Fibroblast of skin of right quadriceps (primary cell): ENCODE measurements around the gene CHST13.

Source experiments
- DNase-seq: peaks from one replicate; pipeline ENCODE4 v3.0.0-alpha.2; 2013

CHST13 gene, protein sequence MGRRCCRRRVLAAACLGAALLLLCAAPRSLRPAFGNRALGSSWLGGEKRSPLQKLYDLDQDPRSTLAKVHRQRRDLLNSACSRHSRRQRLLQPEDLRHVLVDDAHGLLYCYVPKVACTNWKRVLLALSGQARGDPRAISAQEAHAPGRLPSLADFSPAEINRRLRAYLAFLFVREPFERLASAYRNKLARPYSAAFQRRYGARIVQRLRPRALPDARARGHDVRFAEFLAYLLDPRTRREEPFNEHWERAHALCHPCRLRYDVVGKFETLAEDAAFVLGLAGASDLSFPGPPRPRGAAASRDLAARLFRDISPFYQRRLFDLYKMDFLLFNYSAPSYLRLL

DNA sequence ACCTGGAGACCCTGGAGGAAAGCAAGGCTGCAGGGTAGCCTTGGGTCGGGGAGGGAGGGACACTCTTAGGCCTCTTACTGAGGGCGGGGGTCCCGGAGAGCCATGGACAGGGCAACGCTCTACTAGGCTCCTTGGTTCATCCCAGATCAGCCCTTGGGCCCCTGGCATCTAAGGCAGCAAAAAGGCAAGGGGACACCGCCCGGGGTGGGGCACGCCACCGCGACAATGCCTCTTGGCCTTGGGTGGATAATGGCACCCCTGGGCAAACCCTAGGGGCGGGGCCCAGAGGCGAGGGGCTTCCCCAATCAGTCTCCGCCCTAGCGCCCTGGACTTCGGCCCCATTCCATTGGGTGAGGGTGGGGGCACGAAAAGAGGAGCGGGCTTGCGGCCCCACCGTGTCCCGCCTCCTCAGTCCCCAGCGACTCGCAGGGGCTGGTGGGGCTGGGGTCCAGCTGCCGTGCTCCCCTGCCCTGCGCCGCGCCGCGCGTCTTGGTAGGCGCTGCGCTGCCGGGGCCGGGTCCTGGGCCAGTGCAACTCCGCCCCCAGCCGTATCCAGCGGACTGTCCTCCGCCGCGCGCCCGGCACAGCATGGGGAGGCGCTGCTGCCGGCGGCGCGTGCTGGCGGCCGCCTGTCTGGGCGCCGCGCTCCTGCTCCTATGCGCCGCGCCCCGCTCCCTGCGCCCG, at the start of gene CHST13:
CHST13 (plus strand) TSS at position 411 of the 684 bp plus-strand sequence; CDS start at position 589, 178 bp downstream.
- peak; percentile 22 for DNase-seq

DNA sequence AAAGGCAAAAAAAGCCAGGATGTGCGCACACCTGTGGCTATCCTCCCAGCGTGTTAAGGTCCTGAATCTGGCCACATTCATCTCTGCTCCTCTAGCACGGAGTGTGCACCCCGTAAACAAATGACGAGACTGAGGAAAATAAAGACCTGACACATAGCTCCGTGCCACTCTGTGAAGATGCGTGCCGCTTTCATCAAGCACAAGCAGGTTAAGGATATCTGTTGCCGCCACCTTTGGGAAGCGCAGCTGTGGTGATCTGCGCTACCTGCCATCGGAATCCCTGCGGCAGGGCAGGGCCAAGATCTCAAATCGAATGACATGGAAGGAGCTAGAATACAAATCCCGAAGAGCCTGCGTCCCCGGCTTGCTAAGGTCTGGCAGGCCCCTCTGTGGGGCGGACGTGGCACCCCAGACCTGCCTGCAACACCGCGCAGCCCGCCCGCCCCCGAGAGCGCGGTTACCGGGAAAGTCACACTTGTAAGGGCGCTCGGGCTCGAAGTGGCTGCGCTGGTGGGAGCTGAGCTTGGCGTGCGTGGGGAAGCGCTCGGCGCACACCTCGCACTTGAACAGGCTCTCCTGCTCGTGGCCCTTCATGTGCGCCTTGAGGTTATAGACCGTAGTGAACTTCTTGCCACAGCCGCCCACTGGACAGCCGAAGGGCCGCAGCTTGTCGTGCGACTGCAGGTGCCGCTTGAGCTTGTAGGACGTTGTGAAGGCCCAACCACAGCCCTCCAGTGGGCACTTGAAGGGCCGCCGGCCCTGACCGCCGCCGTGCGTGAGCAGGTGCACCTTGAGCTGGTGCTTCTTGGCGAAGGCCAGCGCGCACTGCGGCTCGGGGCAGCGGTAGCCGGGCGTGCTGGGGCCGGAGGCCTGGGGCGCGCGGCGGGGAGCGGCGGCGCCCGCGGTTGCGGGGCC, 49.2 kb upstream of the CHST13 start:
- DNase-seq = no peak

DNA sequence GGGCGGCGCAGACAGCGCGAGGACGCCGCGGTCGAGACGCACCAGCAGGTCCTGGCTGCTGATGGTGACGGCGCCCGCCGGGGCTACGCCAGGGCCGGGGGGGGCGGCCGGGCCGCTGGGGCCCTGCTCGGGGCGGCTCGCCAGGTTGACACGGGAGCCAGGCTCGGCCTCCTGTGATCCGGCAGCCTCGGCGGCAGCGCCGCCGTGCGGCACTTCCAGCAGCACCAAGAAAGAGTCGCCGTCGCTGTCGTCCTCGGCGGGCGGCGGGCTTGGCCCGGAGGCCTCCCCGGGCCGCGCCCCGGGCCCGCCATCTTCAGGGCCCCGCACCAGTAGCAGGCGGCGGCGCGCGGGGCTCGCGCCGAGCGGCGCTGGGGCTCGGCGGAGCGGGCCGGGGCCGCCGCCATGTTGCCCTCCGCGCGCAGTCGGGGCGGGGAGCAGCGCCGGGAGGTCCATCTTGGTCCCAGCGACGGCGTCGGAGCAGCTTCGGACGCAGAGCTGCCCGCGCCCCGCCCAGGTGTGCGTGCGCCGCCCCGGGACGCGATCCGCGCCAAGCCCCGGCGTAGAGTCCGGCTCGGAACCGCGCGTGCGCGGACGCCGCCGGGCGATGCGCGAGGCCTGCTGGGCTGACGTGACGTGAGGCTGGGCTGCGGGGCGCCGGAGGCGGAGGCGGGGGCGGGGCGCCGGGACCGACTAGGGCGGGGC, 48.4 kb upstream of the CHST13 start, which contains the start of gene ZXDC:
ZXDC (minus strand) TSS at position 479 of the 702 bp plus-strand sequence; CDS start at position 453, 26 bp downstream.
- peak; percentile 95 for DNase-seq

DNA sequence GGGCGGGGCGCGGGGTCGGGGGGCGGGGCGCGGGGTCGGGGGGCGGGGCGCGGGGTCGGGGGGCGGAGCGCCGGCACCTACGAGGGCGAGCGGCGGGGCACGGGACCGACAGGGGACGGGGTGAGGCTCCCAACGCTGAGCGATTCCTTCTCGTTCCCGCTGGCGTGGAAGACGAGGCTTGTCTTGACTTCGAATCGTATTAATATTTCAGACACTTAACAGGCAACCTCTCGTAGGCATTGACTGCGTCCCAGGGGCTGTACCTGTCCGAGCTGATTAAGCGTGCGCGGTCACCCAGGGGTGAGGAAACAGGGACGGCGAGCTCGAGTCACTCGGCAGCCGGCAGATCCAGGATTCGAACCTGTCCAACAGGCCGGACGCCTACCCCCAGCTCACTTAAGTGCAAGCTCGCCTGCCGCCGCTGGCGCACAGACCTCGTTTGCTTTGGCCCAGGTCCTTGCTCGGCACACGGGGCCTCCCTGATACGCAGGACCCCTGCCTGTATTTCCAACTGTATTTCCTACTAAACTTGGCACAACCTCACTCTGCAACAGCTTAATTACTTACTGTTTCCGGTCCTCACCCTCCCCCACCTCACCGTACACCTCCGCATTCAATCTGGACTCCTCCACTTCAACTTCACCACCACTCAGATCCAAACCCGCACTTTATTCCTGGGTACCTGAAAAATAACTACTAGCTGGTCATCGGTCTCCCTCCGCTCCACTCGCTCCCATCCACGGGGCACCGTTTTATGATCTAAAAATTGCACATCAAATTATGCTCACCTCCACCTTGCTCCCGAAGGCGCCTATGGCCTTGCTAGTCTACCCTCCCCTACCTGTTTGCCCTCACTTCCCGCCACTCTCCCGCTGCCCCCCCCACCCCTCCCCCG, 47.5 kb upstream of the CHST13 start:
- DNase-seq = peak; percentile 14

DNA sequence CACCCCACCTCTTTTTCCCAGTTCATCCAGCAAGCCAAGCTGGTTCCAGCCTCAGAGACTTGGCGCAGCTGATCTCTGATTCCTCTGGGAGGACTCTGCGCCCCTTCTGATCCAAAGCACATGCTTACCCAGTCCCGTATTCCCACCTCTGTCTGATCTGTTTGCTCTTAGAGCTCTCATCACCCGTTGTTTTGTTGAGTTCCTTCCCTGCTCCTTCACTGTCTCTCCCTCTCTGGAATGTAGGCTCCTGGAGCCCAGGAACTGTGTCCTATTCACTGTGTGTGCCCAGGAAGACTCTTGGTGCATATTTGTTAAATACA, 46.9 kb upstream of the CHST13 start:
- DNase-seq = no peak

DNA sequence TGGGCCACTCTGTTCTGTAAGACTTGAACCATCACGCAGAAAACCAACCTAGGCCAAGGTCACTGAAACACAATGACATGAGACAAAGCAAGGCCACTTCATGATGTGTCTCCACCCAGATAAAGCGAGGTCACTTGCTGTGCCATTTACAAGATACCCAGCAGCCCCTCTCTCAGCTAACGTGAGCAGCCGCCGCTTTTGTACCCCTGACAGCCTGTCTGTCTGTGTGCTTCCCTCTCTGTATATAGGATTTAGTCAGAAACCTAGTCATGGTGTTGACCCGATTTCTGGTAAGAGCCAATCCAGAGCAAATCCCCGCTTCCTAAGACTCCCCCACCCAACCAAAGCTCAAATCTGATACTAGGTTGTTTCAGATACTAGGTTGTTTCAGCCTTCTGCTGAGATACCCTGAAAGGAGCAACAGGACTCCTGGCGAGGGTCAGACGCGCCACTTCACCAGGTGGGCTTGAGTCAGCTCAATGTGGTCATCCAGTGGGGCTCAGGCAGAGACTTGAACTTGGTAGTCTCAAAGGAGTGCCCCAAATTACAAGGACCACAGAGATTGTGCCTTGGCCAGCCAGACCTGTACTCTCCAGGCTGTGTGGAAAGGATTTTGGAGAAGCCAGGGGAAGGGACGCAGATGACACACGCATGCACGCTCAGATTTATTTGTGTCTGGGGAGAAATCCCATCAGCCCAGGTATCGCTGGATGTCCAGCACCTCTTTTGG, 45.2 kb upstream of the CHST13 start:
- DNase-seq = no peak

DNA sequence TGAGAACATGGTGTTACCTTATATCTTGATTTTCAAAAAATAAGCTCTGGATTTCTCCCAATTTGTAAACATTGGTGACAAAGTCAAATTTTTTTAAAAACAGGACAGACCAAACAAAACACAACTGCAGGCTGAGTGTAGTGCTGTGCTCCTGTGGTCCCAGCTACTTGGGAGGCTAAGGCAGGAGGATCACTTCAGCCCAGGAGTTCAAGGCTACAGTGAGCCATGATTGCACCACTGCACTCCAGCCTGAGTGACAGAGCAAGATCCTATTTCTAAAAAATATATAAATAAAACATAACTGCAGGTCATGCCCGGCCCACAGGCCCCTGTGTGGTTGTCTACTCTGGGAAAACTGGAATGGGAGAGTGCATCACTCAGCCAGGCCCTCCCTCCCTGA, 44.3 kb upstream of the CHST13 start:
- no peak for DNase-seq

DNA sequence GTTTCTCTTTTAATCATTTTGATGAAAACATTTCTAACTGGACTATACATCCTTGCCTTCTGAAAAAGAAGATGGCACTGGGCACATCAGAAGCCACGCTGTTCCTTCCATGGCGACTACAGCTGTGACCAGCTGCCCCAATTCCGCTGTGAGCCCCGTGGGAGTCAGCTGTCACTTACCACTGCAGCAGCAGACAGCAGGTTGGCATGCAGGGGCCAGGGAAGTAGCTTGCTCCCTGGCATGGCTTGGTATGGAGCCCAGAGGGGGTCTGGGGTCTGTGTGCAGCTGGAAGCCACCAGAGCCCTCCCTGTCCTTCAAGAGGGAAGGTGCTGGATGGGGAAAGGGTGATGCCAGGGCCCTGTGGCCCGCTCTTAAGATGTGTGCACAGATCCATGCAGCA, 43.7 kb upstream of the CHST13 start:
- DNase-seq = no peak

DNA sequence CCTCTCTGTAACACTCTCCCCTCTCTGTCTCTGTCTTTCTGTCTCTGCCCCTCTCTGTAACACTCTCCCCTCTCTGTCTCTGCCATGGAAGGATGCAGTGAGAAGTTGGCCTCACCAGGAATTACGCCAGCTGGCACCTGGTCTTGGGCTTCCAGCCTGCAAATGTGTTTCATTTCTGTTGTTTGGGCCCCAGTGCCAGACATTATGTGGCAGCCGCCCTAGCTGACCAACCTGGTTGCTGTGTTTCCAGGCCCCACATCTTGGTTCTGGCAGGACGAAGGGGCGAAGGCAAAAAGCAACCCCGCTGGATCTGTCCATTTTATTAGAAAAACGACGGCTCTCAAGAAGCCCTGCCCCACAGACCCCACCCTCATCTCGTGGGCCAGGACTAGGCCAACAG, 43.1 kb upstream of the CHST13 start:
- DNase-seq = no peak

DNA sequence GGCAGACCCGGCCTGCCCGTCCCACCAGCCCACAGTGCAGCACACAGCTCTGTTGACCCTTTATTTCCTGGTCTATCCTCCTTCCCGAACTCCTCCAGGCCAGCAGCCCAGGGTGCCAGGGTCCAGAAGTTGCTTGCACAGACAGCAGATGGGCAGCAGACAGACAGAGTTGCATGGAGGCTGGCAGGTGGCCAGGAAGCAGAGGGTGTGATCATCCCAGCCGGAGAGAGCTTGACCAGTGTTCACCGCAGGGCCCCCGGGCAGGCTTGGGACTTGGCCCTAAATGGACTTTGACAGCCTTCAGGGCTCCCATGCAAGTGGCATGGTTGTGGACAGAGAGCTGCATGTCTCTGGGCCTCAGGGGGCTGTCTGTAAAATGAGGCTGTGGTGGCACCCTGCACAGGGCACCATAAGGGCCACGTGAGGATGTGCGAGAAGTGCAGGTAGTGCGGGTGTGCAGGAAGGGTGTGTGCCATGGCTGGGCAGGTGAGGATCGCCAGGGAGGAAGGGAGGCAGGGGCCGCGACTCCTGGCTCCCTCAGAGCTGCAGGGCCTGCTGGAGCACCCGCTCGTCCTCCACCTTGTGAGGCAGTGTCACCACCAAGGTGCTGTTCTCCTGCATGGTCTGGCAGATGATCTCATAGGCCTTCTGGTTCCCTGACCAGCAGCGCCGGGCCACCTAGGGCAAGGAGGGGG, 42.0 kb upstream of the CHST13 start:
- DNase-seq = no peak

DNA sequence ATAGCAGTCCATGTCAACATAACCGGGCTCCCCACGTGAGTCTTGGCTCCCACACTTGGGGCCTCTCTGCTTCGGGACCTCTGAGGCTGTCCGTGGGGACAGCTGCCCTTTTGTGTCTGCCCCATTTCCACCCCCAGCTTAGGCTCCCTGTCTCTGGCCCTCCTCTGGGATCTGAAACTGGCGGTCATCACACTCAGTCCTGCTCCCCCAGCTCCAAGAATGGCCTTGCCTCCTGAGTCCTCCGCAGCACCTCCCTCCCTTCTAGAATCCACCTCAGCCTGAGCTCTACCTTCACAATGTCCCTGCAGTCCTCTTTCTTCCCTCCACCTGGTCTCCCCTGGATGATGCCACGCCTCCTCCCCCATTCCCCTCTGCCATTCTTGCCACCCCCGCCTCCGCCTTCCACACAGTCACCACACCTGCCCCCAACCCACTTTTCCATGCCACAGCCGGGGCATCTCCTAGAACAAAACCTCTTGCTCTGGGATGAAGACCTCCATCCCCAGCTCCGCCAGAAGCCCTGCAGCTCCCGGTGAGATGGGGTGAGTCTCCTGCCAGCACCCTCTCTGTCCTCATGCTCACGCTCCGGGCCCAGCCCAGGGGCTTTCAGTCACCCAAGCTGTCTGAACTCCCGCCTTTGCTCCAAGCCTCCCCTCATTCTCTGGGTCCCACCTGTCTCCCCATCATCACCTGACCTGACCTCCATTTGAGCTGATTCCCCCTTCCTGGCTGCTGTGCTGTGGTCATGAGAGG, 41.3 kb upstream of the CHST13 start:
- no peak for DNase-seq

DNA sequence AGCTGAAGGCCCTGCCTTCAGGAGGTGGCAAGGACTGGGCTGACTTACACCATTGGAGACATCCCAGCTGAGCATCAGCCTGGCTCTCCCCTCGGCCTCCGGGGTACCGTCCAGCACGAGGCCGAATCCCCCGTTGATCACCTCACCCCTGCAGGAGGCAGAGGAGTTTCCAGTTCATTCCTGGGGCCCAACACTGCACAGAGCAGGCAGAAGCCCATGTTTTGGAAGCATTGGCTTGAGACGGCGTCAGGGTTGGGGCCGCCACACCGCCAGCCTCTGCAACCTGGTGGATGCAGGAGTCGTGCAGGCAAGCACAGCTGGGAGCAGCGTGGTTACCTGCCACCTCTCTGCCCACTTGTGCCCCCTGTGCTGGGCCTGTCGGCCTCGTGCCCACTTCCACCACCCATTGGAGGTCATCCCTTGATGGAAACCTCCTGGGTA, 40.6 kb upstream of the CHST13 start:
- DNase-seq = no peak

DNA sequence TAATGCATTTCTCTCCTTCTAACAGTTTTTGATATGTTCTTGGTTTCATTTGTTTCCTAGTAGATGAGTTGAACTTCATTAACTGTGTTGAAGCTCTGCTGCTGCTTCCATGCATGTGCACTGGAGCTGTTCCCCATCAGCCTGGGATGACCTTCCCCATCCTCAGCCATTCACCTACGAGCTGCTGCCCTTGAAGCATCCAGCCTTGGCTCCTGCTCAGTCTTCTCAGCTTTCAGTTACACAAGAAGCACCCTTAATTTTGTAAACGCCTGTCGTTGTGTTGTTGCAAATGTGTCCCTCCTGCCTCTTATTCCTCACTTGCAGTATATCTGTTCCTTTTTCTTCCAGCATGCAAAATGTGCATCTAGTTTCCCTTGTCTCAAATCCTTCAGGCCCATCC, 39.8 kb upstream of the CHST13 start:
- no peak for DNase-seq

DNA sequence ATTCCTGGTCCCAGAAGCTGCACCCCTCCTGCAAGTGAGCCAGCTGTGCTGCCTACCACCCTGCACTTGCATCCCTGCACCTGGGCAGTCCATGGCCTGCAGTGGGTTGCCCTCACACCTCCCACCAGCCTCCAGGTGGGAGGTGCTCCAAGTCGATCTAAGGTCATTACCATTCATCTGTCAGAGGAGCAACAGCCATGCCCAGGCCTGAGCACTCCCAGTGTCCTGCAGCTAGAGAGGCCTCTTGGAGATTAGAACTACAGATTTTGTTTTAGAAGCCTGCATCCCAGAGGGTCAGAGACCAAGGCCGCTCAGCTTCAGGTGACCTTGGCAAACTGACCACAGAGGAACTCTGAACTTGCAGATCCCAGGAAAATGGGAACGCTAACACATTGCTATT, 39.3 kb upstream of the CHST13 start:
- DNase-seq = no peak

DNA sequence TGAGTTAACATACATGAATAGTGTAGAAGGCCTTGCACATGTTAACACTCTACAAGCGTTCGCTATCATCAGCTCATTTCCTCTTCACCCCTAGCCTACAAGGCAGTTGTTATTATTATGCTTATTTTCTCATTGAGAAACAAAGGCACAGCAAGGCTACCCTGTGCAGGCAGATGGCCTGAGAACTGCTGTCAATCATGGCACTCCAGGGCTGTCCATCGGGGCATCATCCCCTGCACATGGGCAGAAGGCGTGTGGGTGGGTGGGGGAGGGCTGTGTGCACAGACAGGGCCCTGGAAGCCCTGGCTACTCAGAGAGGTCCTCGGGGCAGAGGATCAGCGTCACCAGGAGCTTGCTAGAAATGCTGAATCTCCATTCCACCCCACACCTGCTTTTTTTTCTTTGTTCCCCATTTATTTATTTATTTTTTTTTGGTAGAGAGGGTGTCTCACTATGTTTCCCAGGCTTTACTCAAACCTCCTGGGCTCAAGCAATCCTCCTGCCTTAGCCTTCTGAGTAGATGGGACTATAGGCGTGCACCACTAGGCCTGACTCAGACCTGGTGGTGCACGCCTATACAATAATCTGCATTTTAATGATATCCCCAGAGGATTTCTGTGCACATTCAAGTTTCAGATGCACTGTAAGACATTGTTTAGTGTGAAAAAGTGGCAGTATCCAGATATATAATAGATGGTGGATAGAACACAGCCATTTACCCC, 38.6 kb upstream of the CHST13 start:
- DNase-seq = no peak

DNA sequence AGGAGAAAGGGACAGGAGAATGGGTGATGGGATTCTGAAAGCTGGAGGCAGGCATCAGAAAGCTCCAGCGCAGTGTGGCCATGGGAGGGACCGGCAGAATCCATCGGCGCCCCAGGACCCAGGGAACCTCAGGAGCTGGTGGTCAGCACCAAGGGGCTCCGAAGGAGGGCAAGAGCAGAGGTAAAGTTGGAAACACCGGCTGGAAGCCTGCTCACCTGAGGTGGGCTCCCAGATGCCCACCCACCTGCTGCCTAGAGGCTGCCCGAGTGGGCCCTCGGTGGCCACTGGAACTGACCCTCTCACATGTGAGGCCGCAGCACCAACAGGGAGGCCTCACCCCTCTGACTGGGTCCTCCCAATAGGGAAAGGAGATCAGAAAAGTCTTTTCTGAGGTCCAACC, 38.0 kb upstream of the CHST13 start:
- DNase-seq = no peak

DNA sequence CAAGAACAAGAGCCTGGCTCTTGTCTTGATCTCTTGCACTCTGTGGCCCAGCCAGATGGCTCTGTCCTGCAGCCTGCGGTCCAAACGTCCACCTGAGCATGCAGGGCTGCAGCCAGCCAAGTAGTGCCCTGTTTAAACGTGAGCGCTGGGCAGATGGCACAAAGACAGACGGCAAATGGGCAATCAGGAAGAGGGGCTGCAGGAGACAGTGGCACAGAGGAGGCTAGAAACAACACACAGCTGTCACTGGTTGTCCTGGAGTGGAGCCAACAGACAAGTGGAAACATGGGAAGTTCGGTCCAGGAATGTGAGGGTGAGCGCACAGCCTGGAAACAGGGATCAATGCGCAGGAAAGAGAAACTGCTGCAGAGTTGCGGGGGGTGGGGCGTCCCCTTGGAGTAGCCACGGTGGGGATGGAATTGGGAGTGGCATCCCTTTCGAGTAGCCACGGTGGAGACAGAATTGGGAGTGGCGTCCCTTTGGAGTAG, 37.6 kb upstream of the CHST13 start:
- DNase-seq = peak; percentile 18

DNA sequence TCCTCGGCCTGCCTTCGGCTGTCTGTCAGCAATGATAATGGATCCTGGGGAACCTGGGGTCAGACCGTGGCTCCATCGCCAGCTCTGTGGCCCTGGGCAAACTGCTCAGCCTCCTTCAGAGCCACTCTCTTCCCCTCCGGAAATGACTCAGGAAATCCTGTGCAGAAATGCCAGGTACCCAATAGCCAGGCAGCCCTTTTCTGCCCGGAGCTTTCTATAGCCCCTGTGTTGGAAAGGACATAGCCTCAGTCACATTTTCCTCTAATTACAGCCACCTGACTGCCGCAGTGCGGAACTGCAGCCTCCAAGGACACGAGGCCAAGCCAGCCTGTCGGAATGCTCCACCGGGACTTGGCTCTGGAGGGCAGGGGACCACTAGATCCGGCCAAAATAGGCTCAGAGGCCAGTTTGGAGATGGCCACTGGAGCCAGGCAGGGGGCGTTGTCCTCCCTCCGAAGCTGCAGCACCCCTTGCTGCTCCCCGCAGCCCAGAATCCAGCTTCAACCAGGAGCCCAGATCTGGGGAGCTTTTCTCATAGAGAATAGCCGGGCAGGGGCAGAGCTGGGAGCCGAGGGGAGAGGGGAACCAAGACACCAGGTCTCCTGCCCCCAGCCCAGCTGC, 36.7 kb upstream of the CHST13 start:
- peak; percentile 10 for DNase-seq
